ENCODE data around the gene MIA. TPM values are rescaled to one million over a fixed set of nuclear protein-coding genes. Genes with fewer than 3 reads are reported as not detected.
"Not testable (repeated sequence)": the region's sequence is repeated elsewhere in the genome, so short reads cannot be mapped to it uniquely, and the experiment has no call there.

The MIA gene
- total and polyA plus RNA-seq, 4 donors = 0.42 to 0.44 TPM; not detected in 2

GRCh38 chr19:40818480-40819399, 43.4 kb downstream of the MIA start:
- H3K27me3 ChIP-seq (ENCODE audit: control insufficient read depth in 4 of 4, insufficient read depth in 4 of 4, low read length in 3 of 4); H3K36me3 ChIP-seq (ENCODE audit: control insufficient read depth in 4 of 4, insufficient read depth in 3 of 4, low read depth in 1 of 4, low read length in 3 of 4); H3K9ac ChIP-seq (ENCODE audit: low read depth in 1 of 2, low read length in 2 of 2); H3K4me3 ChIP-seq (ENCODE audit: low read depth in 1 of 3, low read length in 3 of 3); H3K9me3 ChIP-seq (ENCODE audit: control insufficient read depth in 4 of 4, low read length in 3 of 4): not testable (repeated sequence)
- TF ChIP-seq SP1 (IDR thresholded peaks at IDR 0.05) (peak; percentile 68), RAD21 (IDR thresholded peaks at IDR 0.05) (peak; percentile 31 to 63), NR2F2 (IDR thresholded peaks at IDR 0.05) (peak; percentile 56), RXRA (IDR thresholded peaks at IDR 0.05) (peak; percentile 94 to 98), HNF4A (conservative IDR thresholded peaks at IDR 0.05) (peak in 1 of 2 donors; percentile 27)
- peak; percentile 77 for DNase-seq (ENCODE audit: low spot score)
- Histone ChIP-seq H3K4me1 (ENCODE audit: control insufficient read depth in 4 of 4, insufficient read depth in 4 of 4, low read length in 3 of 4) (peaks cover 14 to 30% (median 28%) of the 10 kb centered on the region in 4 donors), H3K27ac (ENCODE audit: low read depth in 1 of 2, low read length in 2 of 2) (peak overlapping the region in 1 of 2 donors; percentile 20)
- 21% methylated on average over 35 of the region's 36 CpGs for WGBS

- H3K27ac ChIP-seq (ENCODE audit: low read depth in 1 of 2, low read length in 2 of 2) = peak overlapping the region in 1 of 2 donors; percentile 41
- not testable (repeated sequence) for H3K9me3 ChIP-seq (ENCODE audit: control insufficient read depth in 4 of 4, low read length in 3 of 4); H3K4me3 ChIP-seq (ENCODE audit: low read depth in 1 of 3, low read length in 3 of 3); H3K9ac ChIP-seq (ENCODE audit: low read depth in 1 of 2, low read length in 2 of 2); H3K27me3 ChIP-seq (ENCODE audit: control insufficient read depth in 4 of 4, insufficient read depth in 4 of 4, low read length in 3 of 4); DNase-seq (ENCODE audit: low spot score); H3K36me3 ChIP-seq (ENCODE audit: control insufficient read depth in 4 of 4, insufficient read depth in 3 of 4, low read depth in 1 of 4, low read length in 3 of 4)
- WGBS = 45% methylated on average over 6 of the region's 6 CpGs
- TF ChIP-seq CTCF (IDR thresholded peaks at IDR 0.05; ENCODE audit: low read depth, low read length, missing input control) (peak; percentile 73), RXRA (IDR thresholded peaks at IDR 0.05) (peak in 1 of 2 donors; percentile 17), RAD21 (IDR thresholded peaks at IDR 0.05) (peak; percentile 76 to 82), SP1 (IDR thresholded peaks at IDR 0.05) (peak; percentile 12), REST (IDR thresholded peaks at IDR 0.05) (peak; percentile 43)
- peaks cover 14 to 36% (median 31%) of the 10 kb centered on the region in 4 donors for H3K4me1 ChIP-seq (ENCODE audit: control insufficient read depth in 4 of 4, insufficient read depth in 4 of 4, low read length in 3 of 4)
Observed at GRCh38 chr19:40819479-40820234, 44.3 kb downstream of the MIA start.

GRCh38 chr19:40822161-40822560, 46.8 kb downstream of the MIA start:
- H3K4me3 ChIP-seq (ENCODE audit: low read depth in 1 of 3, low read length in 3 of 3) = no peak overlapping the region
- no peak for DNase-seq (ENCODE audit: low spot score)
- 93% methylated on average over 22 of the region's 22 CpGs for WGBS
- H3K9ac ChIP-seq (ENCODE audit: low read depth in 1 of 2, low read length in 2 of 2) = no peak overlapping the region
- peak overlapping the region; percentile 76 to 84 for H3K27ac ChIP-seq (ENCODE audit: low read depth in 1 of 2, low read length in 2 of 2)
- no peaks in the 10 kb centered on the region for H3K27me3 ChIP-seq (ENCODE audit: control insufficient read depth in 4 of 4, insufficient read depth in 4 of 4, low read length in 3 of 4)
- no peaks in the 10 kb centered on the region for H3K9me3 ChIP-seq (ENCODE audit: control insufficient read depth in 4 of 4, low read length in 3 of 4)
- H3K36me3 ChIP-seq (ENCODE audit: control insufficient read depth in 4 of 4, insufficient read depth in 3 of 4, low read depth in 1 of 4, low read length in 3 of 4) = peaks cover 0 to 7% (median 2%) of the 10 kb centered on the region in 4 donors
- H3K4me1 ChIP-seq (ENCODE audit: control insufficient read depth in 4 of 4, insufficient read depth in 4 of 4, low read length in 3 of 4) = peaks cover 14 to 43% (median 31%) of the 10 kb centered on the region in 4 donors
- no peak for TF ChIP-seq TAF1 (conservative IDR thresholded peaks at IDR 0.05)
- no peak for TF ChIP-seq REST (IDR thresholded peaks at IDR 0.05)
- TF ChIP-seq FOXA1 (IDR thresholded peaks at IDR 0.05) = no peak
- TF ChIP-seq YY1 (IDR thresholded peaks at IDR 0.05) = no peak
- no peak for TF ChIP-seq RXRA (IDR thresholded peaks at IDR 0.05)
- no peak for TF ChIP-seq FOXA2 (IDR thresholded peaks at IDR 0.05)
- no peak for TF ChIP-seq CTCF (IDR thresholded peaks at IDR 0.05; ENCODE audit: low read depth, low read length, missing input control)
- TF ChIP-seq SP1 (IDR thresholded peaks at IDR 0.05) = no peak
